HCT116 (cell line): Measurements from ENCODE around the gene FTO.

ENCODE experiments used
- CTCF ChIP-seq, 3 experiments: fragments of 200-600 bp in 1 of 3; sonication (generic) in 1 of 3; IDR thresholded peaks in 2 of 3; conservative IDR thresholded peaks in 1 of 3; 2 replicates each; pipeline ENCODE4 v1.5.1; 2012 to 2017; ENCODE audit warnings: low read depth in 2 of 3, low read length in 2 of 3, antibody characterized with exemption in 1 of 3, borderline replicate concordance in 1 of 3, control low read depth in 1 of 3, mild to moderate bottlenecking in 1 of 3, mixed read lengths in 1 of 3, mixed run types in 1 of 3, moderate library complexity in 1 of 3; ENCODE audit not compliant: insufficient read depth in 1 of 3
- POLR2A ChIP-seq: IDR thresholded peaks from 2 replicates; pipeline ENCODE4 v1.7.0; 2011; ENCODE audit warnings: borderline replicate concordance; ENCODE audit not compliant: insufficient read depth, insufficient read length; ENCODE audit errors: extremely low read depth
- SRF ChIP-seq: IDR thresholded peaks from 2 replicates; pipeline ENCODE4 v1.6.1; 2012; ENCODE audit warnings: low read depth

- no peak for TF ChIP-seq POLR2A
- no peak for TF ChIP-seq SRF
- TF ChIP-seq CTCF (IDR thresholded peaks at IDR 0.05 in 2 of 3, conservative IDR thresholded peaks at IDR 0.05 in 1 of 3; ENCODE audit: borderline replicate concordance in 1 of 3, insufficient read depth in 1 of 3, low read depth in 2 of 3, low read length in 2 of 3), result no peak
Measured at GRCh38 chr16:53836142-53836541, 132.2 kb downstream of the FTO start.
